Peyer's patch (tissue), 4 donors: ENCODE data around the gene CPNE2.
"Not testable (repeated sequence)": the region's sequence is repeated elsewhere in the genome, so short reads cannot be mapped to it uniquely, and the experiment has no call there.

Experiments
- CTCF ChIP-seq, 6 experiments: fragments of 450-650 bp in 4 of 6; fragments of 200-600 bp in 2 of 6; sonication (generic) in 1 of 6; IDR thresholded peaks; one replicate each; pipeline ENCODE4 v1.5.1; 2017 to 2019; ENCODE audit warnings: antibody characterized with exemption in 6 of 6, mild to moderate bottlenecking in 3 of 6, moderate library complexity in 1 of 6
- POLR2A ChIP-seq, 2 donors: fragments of 450-650 bp; IDR thresholded peaks; one replicate each; pipeline ENCODE4 v1.5.1; 2017; ENCODE audit warnings: antibody characterized with exemption in 2 of 2, mild to moderate bottlenecking in 2 of 2, moderate library complexity in 2 of 2

- TF ChIP-seq POLR2A, CTCF (IDR thresholded peaks at IDR 0.05): not testable (repeated sequence)
Observed at GRCh38 chr16:57189527-57189926, 97.1 kb downstream of the CPNE2 start.
